Amniotic stem cell (primary cell): ENCODE results near the gene C10orf105.

Experiments
- DNase-seq: peaks from one replicate; lab custom pipeline; 2025; lab: John Stamatoyannopoulos, UW

The C10orf105 gene

DNA sequence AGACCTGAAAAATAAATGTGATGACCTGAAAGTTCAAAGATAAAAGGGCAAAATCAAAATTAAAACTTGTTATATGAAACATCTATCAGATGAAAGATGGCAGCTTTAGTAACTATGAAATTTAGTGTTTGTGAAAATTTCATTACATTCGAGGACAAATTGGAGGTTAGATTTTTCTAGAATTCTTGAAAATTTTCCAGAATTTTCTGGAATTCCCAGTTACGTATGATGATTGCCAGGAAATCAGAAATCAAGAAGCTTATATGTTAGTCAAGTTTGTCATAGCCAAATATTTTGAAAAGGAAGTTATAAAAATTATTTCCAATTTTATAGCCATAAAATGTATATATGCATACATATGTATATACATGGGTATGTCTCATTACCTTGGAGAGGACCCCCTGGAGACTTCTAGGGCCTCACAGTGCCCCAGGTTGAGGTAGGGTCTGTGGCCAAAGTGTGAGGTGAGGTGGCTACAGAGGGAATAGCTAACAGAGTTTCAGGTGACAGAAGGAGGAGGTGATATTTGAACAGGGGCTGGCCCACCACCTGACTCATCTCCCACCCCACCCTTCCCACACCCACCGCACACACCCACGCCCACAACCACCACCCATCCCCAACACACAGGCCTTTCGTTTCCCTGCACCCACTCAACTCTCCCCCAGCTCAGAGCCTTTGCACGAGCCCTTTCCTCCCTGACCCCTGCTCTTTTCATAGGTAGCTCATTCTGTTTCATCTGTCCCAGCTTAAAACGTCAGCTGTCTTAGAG is 21.5 kb downstream of the C10orf105 start:
- DNase-seq = no peak

DNA sequence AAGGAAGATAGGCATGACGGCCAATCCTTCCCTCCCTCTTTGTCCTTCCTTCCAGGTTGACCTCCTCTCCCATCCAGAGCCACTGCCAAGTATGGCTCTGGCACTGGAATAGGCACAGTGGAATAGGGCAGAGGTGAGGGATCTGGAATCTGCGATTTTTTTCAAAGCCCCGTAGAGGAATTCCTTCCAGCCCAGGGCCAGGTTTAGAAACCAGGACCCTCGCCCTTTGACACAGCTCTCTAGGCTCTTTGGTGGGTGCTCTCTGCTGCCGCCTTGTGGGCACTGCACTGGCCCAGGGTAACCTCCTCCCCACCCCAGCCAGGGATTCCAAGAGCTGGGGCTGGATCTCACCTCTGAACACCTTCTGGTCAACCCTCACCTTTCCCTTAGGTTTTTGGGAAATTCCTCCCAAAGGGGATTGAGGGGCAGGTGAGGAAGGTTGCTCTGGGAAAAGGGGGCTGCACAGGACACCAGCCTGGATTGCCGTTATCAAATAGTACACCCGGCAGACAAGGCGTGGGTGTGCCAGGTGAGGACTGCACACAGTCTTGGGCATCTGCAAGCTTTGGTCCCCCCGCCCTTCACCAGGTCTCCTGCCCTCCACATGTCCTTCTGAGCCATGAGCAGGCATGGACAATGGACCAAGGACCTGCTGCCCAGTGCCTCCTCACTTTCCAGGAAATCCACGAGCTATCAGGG is 22.8 kb downstream of the C10orf105 start:
- DNase-seq = no peak

DNA sequence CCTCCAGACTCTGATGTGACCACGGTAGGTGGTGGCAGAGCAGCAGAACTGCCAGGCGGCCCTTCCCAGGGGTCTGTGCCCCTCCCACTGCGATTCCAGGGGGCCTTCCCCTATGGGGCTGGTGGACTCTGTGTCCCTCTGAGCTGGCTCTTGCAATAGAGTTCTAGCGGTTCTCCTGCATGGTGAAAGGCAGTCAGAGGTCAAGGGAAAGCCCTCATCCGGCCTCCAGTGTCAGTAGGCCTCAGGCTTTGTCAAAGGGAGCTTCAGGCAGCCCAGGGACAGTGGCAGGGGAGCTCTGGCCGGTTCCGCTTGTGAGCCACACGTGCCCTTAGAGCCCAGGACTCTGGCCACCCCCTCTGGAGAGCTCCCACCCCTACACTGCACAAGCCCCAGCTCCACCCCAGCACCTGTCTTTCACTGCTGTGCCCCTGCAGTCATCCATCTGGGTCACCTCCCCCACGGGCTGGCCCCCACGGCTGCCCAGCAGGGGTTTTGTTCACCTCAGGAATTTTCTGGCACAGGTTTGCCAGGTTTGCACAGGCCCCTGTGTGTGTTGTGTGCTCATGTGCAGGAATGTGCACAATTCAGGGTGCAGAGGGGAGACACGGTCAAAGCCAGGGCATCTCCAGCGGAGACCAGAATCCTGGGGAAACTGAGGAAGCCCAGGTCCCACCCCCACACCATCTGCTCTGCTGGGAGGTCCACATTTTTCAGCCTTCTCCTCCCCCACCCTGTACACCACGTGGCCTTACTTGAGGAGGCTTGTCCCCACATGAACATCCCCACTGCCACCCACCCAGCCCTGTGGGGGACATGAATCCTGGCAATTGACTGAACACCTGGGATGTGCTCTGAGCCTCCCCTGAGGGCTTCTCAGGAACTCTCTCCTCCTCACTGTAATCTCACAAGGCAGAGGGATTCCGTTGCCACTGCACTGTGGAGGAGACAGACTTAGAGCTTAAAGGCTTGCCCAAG is 23.8 kb downstream of the C10orf105 start:
- no peak for DNase-seq

DNA sequence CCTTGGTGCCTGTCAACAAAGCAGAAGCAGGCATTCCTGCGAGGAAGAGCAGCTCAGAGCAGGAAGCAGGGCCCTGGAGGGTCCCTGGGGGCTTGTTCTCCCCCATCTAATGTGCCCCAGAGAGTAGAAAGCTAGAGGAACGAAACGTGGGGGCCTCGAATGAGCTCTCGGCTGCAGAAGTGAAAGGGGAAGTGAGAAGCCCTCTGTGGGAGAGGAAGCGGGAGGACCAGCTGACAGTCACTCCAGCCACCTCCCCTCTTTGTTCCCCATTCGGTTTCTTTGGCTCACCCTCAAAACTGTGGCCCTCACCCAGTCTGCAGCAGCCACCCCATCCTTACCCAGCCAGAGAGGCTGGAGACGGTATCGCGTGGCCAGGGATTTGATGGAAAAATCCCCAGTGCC is 25.0 kb downstream of the C10orf105 start:
- no peak for DNase-seq

DNA sequence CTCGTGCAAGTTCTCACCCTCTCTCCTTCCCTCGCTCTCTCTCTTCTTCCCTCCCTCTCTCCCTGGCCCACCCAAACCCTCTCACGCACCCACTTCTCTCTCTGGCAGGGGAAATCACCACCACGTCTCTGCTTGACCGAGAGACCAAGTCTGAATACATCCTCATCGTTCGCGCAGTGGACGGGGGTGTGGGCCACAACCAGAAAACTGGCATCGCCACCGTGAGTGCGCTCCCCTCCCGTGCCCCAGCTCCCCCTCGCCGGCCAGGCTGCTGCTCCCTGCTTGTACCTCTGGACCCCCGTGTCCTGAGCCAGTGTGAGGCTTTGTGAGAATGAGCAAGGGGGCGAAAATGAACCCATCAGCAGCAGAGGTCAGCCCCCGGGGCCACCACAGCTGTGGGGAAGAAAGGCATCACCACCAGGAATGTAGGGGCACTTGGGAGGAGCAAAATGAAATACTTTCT is 25.5 kb downstream of the C10orf105 start:
- DNase-seq = no peak

DNA sequence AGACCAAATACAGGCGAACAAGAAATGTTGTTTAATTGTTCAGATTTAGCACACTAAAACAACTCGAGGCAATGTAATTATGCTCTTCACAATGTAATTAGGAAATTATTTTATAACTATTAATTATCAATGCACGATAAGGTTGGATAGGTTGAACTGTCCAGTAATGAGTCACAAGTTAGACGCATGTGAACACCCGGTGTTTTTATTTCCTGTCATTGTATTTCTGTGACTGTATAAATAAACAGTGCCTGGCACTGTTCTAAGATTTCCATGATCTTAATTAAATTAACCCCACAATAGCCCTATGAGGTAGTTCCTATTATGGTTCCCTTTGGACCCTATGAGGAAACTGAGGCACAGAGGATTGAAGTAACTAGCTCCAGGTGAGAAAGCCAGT is 26.2 kb downstream of the C10orf105 start:
- no peak for DNase-seq

DNA sequence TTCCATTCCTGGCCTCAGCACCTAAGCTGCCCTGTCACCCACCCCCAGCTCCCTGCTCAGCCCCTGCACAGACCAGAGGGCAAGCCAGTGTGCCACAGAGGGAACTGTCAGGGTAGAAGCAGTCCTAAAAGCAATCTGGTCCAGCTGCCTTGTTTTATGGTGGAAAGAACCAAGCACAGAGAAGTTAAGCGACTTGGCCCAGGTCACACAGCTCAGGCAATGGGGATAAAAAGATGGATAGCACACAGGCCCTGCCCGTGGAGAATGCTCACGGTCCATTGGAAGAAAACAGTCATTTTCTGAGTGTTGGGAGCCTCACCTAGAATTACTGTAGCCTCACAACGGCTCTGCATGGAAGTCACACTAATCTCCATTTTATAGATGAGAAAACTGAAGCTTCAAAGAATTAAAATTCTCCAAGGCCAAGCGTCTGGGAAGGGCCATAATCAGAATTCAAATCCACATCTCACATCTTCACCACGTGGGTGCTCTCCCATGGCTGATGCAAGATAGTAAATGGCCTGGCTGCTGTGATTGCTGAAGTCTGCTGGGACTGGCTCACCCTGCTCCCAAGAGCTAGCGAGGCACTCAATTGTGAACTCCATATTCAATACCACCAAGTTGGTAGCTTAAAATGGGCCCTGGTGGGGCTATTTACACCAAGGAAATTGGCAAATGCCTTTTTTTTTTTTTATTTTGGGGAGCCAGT is 26.8 kb downstream of the C10orf105 start:
- DNase-seq = no peak

DNA sequence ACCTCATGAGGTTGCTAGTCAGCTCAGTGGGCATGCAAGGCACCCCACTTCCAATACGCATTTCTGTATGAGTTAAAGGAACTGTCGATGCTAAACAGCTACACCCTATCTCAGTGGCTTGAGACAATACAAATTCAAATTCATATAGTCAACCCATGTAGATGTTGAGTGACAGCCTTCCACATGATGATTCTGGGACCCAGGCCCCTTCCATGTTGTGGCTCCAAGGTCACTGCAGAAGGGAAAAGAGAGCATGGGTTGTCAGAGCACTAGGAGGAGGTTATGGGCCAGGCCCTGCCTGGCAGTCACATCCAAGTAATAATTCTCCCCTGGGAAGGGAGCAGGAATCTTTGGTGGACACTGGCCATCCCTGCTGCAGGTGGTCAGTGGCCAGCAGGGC is 28.2 kb downstream of the C10orf105 start:
- no peak for DNase-seq

DNA sequence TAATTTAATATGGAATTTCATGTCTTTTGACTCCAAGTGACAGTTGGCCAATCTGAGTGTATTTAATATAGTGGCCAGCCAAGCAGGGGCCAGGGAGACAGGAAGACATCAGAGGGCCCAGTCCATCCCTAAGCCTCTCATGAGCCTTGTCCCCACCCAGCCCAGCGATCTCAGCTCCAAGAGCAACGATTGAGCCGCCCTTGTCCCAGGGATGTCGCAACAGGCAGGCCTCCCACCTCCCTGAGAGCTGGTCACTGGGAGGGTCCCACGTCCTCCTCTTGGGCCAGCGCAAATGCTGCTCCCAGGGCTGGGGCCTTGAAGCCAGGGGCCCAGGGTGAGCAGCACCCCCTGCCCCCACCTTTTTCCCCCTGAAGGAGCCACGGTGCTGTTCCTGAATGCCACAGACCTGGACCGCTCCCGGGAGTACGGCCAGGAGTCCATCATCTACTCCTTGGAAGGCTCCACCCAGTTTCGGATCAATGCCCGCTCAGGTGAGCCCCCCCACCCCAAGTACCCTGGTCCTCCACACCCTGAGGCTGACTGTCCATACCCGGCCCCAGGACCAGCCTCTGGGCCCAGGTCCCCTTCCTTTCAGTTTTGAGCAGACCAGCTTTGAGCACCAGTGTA is 29.4 kb downstream of the C10orf105 start:
- no peak for DNase-seq

DNA sequence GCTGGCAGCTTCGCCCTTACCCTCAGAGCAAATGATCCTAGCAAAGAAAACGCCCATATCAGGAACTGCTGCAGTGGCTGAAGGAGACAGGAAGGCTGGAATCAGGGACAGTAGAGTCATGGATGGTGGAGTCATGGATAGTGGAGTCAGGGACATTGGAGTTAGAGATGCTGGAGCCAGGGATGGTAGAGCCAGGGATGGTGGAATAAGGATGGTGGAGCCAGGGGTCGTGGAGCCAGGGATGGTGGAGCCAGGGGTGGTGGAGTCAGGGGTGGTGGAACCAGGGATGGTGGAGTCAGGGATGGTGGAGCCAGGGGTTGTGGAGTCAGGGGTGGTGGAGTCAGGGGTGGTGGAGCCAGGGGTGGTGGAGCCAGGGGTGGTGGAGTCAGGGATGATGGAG is 31.3 kb downstream of the C10orf105 start:
- no peak for DNase-seq

DNA sequence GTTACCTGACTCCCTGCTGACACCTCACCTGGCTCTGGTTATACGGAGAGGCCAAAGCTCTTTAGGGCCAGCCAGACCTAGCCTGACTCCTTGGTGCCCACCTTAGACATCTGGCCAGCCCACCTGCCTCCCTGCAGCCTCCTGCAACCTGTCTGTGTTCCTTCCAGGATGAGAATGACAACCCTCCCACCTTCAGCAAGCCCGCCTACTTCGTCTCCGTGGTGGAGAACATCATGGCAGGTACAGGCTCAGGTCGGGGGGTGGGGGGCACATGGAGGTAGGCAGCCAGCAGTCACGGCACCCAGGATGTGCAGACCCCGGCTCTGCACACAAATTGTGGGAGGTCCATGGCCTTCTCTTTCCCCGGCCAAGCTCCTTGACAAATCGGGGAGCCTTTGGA is 32.1 kb downstream of the C10orf105 start:
- DNase-seq = no peak

DNA sequence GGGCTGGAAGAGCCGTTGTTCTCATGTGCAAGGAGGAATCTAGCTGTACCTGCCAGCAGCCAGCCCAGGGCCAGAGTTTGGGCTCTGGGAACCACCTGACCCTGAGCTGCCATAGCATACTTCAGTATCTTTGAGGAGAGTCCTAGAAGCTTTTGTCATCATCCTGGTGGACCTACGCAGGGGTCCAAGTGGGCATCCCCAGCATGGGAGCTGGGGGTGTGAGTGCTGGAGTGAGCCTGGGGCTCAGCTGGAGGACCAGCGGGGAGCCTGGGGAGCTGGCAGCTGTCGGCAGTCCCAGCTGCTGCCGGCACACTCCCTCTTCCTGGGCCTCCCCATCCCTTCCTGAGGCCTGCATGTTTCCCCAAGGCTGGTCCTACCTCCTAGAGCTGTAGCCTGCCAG is 32.5 kb downstream of the C10orf105 start:
- no peak for DNase-seq

DNA sequence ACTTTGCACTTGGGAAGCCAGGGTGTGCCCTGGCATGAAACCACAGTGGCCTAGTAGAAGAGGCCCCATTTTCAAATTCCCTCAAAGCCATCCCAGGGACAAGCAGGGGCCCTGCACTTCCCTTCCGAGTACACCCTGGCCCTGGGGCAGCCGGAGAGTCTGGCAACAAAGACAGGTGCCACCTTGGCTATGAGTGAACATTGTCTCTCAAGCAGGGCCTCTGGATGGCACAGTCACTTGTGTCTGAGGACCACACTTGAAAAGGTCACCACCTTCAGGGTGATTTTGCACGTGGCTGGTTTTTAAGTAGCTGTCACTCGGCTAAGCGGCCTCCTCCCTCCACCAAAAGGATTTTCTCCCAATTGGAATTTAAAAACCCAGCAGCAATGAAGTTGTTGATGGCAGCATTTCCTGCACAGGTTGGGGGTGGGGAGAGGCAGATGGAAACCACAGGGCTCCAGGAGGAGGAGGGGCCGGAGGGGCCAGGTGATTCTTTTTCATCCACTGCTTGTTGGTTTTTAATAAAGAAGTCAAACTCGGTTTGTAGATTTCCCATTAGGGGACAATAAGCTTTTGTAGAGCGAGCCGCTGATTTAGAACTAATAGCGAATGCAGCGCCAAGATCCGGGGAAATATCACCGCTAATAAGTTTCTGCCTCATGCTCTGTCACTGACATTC is 33.9 kb downstream of the C10orf105 start:
- no peak for DNase-seq

DNA sequence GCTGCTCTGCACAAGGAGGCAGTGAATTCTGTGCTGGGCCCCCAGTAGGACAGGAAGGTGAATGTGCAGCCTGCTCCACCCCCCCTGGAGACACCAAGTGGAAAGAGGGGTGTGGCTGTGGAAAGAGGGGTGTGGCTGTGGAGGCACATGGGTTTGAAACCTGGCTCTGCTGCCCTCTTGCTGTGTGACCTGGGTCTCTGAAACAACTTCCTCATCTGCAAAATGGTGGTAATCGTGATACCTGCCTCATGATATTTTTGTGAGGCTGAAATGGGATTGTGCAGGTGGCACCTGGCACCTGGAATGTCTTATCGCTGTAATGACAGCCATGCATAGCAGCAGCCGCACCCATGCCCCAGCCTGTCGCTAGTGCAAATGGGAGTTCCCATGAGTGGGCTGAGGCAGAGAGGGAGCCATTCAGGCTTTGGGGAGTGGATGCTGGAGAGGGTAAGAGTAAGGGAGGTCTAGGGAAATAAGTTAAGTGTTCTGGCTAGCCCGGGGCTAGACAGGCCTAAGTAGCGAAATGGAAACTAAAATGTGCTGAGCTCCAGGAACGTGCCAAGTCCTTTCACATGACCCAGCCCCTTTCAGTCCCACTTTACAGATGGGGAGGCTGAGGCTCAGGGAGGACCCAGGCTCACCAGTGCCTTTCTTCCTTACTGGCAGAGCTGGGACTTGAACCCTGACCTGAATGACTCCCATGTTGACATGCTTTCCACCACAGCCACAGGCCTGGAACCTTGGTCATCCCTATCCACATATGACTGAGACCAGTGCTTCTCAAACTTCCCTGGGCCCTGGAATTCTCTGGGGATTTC is 35.0 kb downstream of the C10orf105 start:
- no peak for DNase-seq

DNA sequence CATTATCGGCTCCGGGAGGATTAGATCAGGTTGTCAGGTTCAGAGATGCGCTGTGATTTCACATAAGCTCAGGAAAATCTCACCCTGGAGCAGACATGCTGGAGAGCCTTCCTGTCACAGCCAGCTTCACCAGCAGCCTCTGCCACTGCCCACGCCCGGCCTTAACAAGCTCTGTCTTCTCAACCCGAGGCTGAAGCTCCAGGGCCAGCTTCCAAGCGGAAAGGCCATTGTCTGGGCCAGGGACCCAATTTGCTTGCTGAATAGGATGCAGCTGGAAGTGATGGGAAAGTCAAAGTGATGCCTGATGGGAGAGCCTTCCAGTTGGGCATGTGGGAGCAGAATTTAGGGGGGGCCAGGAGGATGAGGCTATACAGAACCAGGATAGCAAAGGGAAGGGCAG is 36.3 kb downstream of the C10orf105 start:
- no peak for DNase-seq

DNA sequence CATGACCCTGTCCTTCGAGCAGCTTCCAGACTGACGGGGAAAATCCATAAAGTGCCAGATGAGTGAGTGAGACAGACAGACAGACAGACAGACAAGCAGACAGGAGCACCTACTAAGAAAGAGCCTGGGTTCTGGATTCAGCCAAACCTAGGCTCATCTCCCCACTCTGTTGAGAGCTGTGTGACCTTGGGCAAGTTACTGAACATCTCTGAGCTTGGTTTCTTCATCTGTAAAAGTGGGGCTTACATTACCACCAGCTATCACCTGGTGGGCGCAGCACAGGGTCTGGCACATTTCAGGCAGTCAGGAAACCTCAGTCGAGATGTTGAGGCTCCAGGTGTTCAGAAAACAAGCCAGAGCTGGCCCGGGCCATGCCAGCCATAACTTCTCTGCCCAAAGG is 37.6 kb downstream of the C10orf105 start:
- DNase-seq = no peak

DNA sequence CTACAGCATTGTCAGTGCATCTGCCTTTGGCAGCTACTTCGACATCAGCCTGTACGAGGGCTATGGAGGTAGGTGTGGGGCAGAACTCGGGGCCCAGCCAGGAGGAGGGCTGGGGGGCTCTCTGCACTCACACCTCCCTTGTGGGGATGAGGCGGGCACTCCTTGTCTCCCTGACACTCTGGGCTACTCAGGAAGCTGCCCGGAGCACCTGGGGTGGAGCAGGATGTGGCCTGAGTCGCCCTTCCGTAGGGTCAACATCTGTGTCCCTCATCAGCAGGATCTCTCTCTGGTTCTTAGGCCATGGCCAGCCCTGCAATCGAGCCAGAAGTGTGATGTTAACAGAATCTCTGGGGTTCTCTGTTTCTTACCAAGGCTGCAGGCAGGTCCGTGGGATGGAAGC is 40.2 kb downstream of the C10orf105 start:
- no peak for DNase-seq

DNA sequence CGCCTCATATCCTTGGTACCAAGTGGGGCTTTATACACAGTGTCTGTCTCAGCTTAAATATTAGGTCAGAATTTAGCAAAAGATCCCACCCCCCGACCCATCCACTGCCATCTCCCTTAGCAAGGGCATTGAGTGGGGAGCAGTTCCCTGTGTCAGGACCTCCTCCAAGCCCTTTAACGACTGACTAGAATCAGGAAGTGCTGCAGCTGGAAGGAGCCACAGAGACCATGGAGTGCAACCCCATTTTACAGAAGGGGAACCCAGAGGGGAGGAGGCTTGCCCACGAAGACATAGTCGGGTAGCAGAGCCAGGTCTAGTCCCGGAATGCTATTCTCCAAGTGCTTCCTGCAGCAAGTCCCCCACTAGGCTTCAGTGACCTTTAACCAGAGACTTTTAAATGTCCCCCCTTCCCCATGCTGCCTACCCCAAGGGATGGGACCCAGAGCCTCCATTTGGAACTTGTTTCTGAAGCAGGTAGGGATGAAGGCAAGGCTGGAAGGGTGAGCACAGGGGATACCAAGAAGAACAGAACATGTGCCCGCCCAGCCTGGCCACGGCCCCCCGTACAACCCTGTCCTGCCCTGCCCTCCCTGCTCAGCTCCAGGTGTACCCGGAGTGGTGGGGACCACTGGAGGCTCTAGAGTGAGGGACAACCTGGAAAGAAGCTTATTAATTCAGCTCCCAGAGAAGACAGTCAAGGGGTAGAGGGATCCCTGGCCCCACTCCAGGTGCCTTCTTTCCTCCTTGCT is 41.3 kb downstream of the C10orf105 start:
- DNase-seq = no peak

DNA sequence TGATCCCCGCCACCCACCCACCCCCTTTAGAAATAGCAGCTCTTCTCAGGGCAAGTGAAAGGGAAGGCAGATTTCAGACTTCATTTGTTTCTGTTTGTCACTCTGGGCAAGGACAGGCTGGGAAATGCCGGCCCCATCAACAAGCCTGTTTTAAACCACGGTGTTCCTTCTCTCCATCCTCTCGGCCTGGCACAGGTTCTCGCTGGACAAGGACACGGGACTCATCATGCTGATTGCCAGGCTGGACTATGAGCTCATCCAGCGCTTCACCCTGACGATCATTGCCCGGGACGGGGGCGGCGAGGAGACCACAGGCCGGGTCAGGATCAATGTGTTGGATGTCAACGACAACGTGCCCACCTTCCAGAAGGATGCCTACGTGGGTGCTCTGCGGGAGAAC is 42.3 kb downstream of the C10orf105 start:
- no peak for DNase-seq
